Measurements from ENCODE around the gene CDKL1.

The CDKL1 gene

DNA sequence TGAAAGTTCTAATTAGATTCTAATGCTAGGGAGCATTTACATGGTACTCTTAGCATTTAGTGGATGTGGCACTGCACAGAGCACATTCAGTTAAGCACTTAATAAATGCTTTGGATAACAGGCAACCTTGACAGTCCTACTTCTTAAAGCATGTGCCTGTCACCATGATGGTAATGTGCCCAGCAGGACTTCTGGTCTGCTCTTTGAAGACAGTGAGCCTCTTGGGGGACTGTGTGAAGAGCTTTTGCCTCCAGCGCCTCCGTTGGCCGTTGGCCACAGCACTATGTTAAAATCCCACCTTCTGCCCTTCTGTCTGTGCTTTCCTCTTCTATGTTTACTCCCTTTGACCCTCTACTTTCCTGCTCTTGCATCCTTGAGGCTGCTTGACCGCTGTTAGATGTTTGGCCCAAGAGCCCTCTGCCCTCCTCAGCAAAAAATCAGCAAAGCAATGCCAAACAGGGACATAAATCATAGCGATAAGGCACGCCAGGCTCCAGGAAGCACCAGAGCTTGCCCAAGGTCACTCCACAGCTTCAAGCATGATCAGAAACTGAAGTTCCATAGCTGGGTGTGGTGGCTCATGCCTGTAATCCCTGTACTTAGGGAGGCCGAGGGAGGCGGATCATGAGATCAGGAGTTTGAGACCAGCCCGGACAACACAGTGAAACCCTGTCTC lies 8.3 kb downstream of the CDKL1 start:
- TF ChIP-seq, protein P1, sequence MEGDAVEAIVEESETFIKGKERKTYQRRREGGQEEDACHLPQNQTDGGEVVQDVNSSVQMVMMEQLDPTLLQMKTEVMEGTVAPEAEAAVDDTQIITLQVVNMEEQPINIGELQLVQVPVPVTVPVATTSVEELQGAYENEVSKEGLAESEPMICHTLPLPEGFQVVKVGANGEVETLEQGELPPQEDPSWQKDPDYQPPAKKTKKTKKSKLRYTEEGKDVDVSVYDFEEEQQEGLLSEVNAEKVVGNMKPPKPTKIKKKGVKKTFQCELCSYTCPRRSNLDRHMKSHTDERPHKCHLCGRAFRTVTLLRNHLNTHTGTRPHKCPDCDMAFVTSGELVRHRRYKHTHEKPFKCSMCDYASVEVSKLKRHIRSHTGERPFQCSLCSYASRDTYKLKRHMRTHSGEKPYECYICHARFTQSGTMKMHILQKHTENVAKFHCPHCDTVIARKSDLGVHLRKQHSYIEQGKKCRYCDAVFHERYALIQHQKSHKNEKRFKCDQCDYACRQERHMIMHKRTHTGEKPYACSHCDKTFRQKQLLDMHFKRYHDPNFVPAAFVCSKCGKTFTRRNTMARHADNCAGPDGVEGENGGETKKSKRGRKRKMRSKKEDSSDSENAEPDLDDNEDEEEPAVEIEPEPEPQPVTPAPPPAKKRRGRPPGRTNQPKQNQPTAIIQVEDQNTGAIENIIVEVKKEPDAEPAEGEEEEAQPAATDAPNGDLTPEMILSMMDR (conservative IDR thresholded peaks at IDR 0.05): no peak
- peak overlapping the region; percentile 39; the same call in 1 of the 2 replicates for H3K27ac ChIP-seq

DNA sequence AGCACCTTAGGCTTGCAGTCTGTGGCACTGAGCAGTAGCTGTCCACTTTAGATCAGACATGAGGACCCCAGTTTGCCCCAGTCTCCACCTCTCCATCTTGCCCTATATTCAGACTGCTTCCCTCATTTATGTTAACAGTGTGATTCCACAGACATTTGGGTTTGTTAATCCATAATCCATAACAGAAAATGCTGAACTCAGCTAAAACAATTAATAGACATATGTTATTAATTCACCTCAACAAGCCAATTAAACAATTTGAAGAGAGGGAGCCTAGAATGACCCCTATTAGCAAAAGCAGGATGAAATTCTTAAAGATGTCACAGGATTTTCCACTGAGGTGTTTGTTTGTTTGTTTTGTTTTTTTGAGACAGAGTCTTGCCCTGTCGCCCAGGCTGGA lies 9.1 kb downstream of the CDKL1 start:
- TF ChIP-seq, protein P1 (conservative IDR thresholded peaks at IDR 0.05): no peak
- H3K27ac ChIP-seq: peak overlapping the region; percentile 39; the same call in 1 of the 2 replicates

DNA sequence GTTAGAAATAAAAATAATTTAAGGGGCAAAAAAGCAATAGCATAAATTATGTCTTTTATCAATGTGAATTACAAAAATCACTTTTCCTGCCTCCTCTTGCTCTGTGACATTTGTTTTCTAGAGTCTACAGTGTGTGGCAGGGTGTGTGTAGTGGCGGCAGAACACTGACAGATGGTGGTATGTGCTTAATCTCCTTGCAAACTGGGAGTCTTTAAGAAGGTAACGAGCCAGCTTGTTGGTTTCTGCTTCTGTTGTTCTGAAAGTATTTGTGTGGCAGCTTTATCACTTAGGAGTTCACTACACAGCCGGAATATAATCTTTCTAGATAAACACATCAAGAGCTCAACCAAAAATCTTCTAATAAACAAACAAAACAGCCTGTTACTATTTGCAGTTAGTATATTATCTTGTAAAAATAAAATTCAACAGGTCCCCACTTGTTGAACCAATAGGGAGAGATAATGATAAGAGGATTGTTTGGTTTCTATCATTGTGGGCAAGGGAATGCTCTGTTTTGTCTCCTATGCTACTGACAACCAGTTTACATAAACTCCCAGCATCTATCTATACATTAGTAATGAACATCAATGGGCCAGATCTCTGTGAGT lies 13.0 kb downstream of the CDKL1 start:
- TF ChIP-seq, protein P1 (conservative IDR thresholded peaks at IDR 0.05): peak; percentile 66
- peak overlapping the region; percentile 68 for H3K27ac ChIP-seq

DNA sequence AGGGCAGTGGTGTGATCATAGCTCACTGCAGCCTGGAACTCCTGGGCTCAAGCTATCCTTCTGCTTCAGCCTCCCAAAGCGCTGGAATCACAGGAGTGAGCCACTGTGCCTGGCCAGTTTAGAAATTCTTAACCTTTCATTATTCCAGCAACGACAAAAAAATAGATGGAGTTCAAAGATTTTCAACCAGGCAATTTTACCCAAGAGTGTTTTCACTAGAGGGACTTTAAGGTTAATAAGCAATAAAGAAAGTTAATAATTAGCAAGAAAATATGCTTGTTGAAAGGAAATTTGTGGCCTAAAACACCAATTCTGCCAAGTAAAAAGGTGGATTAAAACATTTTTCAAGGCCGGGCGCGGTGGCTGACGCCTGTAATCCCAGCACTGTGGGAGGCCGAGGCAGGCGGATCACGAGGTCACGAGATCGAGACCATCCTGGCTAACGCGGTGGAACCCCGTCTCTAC lies 14.8 kb downstream of the CDKL1 start:
- TF ChIP-seq, protein P1 (conservative IDR thresholded peaks at IDR 0.05): no peak
- H3K27ac ChIP-seq: peak overlapping the region; percentile 68

DNA sequence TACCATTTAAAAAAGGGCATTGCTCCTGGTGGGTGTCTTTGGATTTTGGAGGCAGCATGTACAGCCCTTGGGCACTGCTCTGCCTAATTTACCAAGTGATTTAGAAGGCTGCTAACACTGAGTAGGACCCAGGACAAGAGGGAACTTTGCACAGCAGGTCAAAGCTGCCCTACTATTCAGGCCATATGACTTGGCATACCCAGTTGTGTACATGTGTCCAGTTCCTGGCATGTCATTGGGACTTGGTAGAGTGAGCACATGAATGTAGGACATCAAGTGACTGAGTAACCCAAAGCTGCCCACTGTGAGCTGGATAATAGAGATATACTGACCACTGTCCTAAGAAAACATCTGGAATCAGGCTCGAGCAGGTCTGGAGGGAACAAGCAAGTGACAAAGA lies 15.7 kb downstream of the CDKL1 start:
- peak overlapping the region; percentile 68 for H3K27ac ChIP-seq
- TF ChIP-seq, protein P1 (conservative IDR thresholded peaks at IDR 0.05): no peak

DNA sequence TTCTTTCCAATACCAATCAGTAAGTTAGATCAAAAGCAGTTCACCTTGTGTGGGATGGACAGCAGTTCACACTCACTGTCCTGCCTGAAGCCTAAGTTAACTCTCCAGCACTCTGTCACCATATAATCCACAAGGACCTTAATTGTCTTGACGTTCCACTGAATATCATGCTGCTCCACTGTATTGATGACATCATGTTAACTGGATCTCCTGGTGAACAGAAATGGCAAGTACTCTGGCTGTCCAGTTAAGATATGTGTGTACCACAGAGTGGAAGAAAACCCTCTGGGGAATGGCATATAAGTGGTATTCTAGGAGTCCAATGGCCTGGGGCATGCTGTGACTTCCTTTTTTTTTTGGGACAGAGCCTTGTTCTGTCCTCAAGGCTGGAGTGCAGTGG lies 16.2 kb downstream of the CDKL1 start:
- H3K27ac ChIP-seq: no peak overlapping the region; the same call in 1 of the 2 replicates
- TF ChIP-seq, protein P1 (conservative IDR thresholded peaks at IDR 0.05): no peak

DNA sequence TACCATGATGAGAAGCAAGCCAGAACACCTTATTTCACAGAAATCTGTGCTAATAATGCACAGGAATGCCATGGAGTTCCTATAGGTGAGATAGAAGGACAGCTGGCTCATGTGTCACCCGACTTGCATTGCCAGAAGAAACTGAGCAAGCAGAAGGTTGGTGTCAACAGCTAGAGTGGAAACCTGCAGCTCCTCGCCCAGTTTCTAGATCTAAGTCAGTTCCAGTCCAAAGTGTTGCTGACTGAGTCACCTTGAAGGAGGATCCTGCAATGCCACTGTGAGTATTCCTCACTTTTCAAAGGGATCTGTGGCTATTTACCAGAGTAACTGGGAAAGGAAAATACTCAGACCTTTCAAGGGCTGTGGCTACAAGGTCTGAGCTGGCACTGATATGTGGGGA lies 17.1 kb downstream of the CDKL1 start:
- no peak overlapping the region for H3K27ac ChIP-seq
- TF ChIP-seq, protein P1 (conservative IDR thresholded peaks at IDR 0.05): no peak

All from VCaP (cell line).